Measurements from ENCODE around the gene ALOX5.

Gene ALOX5

DNA sequence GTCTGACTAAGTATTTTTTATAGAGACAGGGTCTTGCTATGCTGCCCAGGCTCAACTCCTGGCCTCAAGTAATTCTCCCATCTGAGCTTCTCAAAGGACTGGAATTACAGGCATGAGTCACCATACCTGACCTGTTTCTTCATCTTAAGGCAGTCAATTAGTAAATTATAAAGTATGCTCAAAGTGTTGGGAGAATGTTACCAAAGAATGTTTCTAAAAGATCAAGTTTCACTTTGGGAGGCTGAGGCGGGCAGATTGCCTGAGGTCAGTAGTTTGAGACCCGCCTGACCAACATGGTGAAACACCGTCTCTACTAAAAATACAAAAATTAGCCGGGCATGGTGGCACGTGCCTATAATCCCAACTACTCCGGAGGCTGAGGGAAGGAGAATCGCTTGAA is 117.0 kb downstream of the ALOX5 start:
- Histone ChIP-seq H2AFZ (ENCODE audit: low read length) (no peak overlapping the region), H3K9me2 (replicated peaks; ENCODE audit: insufficient read depth, low read length) (no peaks in the 10 kb centered on the region), H3K36me3 (replicated peaks; ENCODE audit: insufficient read depth, low read length) (no peaks in the 10 kb centered on the region), H3K9ac (ENCODE audit: low read length) (no peak overlapping the region), H3K4me2 (ENCODE audit: low read depth, low read length) (no peak overlapping the region), H3F3A (ENCODE audit: insufficient read depth, low read length) (no peaks in the 10 kb centered on the region), H3K79me2 (ENCODE audit: low read length) (no peaks in the 10 kb centered on the region), H3K27me3 (replicated peaks; ENCODE audit: insufficient read depth, low read length) (no peaks in the 10 kb centered on the region), H3K27ac (ENCODE audit: low read length) (no peak overlapping the region), H3K9me3 (replicated peaks; ENCODE audit: insufficient read depth, low read length) (no peaks in the 10 kb centered on the region), H4K20me1 (ENCODE audit: insufficient read depth, low read length) (no peaks in the 10 kb centered on the region), H3K4me1 (ENCODE audit: low read length) (no peaks in the 10 kb centered on the region), H3K4me3 (ENCODE audit: low read length) (no peak overlapping the region)
- no peak for TF ChIP-seq EZH2phosphoT487 (IDR thresholded peaks at IDR 0.05; ENCODE audit: low read length)
- TF ChIP-seq, protein P1, sequence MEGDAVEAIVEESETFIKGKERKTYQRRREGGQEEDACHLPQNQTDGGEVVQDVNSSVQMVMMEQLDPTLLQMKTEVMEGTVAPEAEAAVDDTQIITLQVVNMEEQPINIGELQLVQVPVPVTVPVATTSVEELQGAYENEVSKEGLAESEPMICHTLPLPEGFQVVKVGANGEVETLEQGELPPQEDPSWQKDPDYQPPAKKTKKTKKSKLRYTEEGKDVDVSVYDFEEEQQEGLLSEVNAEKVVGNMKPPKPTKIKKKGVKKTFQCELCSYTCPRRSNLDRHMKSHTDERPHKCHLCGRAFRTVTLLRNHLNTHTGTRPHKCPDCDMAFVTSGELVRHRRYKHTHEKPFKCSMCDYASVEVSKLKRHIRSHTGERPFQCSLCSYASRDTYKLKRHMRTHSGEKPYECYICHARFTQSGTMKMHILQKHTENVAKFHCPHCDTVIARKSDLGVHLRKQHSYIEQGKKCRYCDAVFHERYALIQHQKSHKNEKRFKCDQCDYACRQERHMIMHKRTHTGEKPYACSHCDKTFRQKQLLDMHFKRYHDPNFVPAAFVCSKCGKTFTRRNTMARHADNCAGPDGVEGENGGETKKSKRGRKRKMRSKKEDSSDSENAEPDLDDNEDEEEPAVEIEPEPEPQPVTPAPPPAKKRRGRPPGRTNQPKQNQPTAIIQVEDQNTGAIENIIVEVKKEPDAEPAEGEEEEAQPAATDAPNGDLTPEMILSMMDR (IDR thresholded peaks at IDR 0.05; ENCODE audit: low read length) = no peak
- TF ChIP-seq EZH2 (optimal IDR thresholded peaks at IDR 0.05; ENCODE audit: low read depth, low read length) = no peak
- DNase-seq = no peak
